Measurements from ENCODE around the gene CAMTA2.

CAMTA2 gene

GRCh38 chr17:4942760-4943508 lies 44.5 kb downstream of the CAMTA2 start:
- Histone ChIP-seq H3K36me3 (ENCODE audit: control insufficient read depth in 1 of 2, insufficient read depth in 2 of 2, low read length in 2 of 2) (peaks cover 26 to 48% of the 10 kb centered on the region in 2 donors), H3K4me1 (ENCODE audit: control insufficient read depth in 1 of 2, insufficient read depth in 2 of 2, low read length in 2 of 2) (peaks cover 64 to 78% of the 10 kb centered on the region in 2 donors), H3K9me3 (ENCODE audit: control insufficient read depth in 1 of 2, low read length in 2 of 2) (no peaks in the 10 kb centered on the region), H3K4me3 (ENCODE audit: low read depth in 1 of 2, low read length in 2 of 2) (no peak overlapping the region), H3K9ac (ENCODE audit: low read depth in 1 of 2, low read length in 2 of 2) (no peak overlapping the region), H3K27ac (ENCODE audit: low read depth, low read length) (no peak overlapping the region), H3K27me3 (ENCODE audit: control insufficient read depth in 1 of 2, insufficient read depth in 2 of 2, low read length in 2 of 2) (no peaks in the 10 kb centered on the region)

- Histone ChIP-seq H3K9ac (ENCODE audit: low read depth in 1 of 2, low read length in 2 of 2) (peak overlapping the region; percentile 89 to 91), H3K27me3 (ENCODE audit: control insufficient read depth in 1 of 2, insufficient read depth in 2 of 2, low read length in 2 of 2) (no peaks in the 10 kb centered on the region), H3K27ac (ENCODE audit: low read depth, low read length) (no peak overlapping the region), H3K4me3 (ENCODE audit: low read depth in 1 of 2, low read length in 2 of 2) (peak overlapping the region; percentile 93 to 95), H3K4me1 (ENCODE audit: control insufficient read depth in 1 of 2, insufficient read depth in 2 of 2, low read length in 2 of 2) (peaks cover 59 to 70% of the 10 kb centered on the region in 2 donors), H3K36me3 (ENCODE audit: control insufficient read depth in 1 of 2, insufficient read depth in 2 of 2, low read length in 2 of 2) (peaks cover 36 to 61% of the 10 kb centered on the region in 2 donors), H3K9me3 (ENCODE audit: control insufficient read depth in 1 of 2, low read length in 2 of 2) (no peaks in the 10 kb centered on the region)
Measured at GRCh38 chr17:4941319-4941610, 46.2 kb downstream of the CAMTA2 start.

GRCh38 chr17:4940555-4941318 lies 46.7 kb downstream of the CAMTA2 start:
- Histone ChIP-seq H3K9me3 (ENCODE audit: control insufficient read depth in 1 of 2, low read length in 2 of 2) (no peaks in the 10 kb centered on the region), H3K36me3 (ENCODE audit: control insufficient read depth in 1 of 2, insufficient read depth in 2 of 2, low read length in 2 of 2) (peaks cover 36 to 58% of the 10 kb centered on the region in 2 donors), H3K27ac (ENCODE audit: low read depth, low read length) (peak overlapping the region; percentile 88), H3K27me3 (ENCODE audit: control insufficient read depth in 1 of 2, insufficient read depth in 2 of 2, low read length in 2 of 2) (no peaks in the 10 kb centered on the region), H3K9ac (ENCODE audit: low read depth in 1 of 2, low read length in 2 of 2) (peak overlapping the region; percentile 89 to 91), H3K4me1 (ENCODE audit: control insufficient read depth in 1 of 2, insufficient read depth in 2 of 2, low read length in 2 of 2) (peaks cover 56 to 65% of the 10 kb centered on the region in 2 donors), H3K4me3 (ENCODE audit: low read depth in 1 of 2, low read length in 2 of 2) (peak overlapping the region; percentile 93 to 95)

GRCh38 chr17:4939796-4940554 lies 47.5 kb downstream of the CAMTA2 start, which contains the start of the genes RNF167 and SLC25A11:
TSS of gene RNF167 (plus strand) at chr17:4940268. CDS start at chr17:4940910, 642 bp downstream.
TSS of gene SLC25A11 (minus strand) at chr17:4940046. CDS start at chr17:4939910, 136 bp downstream.
- Histone ChIP-seq H3K4me3 (ENCODE audit: low read depth in 1 of 2, low read length in 2 of 2) (peak within 1 kb of the TSS; percentile 93 to 95), H3K36me3 (ENCODE audit: control insufficient read depth in 1 of 2, insufficient read depth in 2 of 2, low read length in 2 of 2) (peaks cover 36 to 53% of the 10 kb centered on the region in 2 donors), H3K27ac (ENCODE audit: low read depth, low read length) (peak within 1 kb of the TSS; percentile 88), H3K4me1 (ENCODE audit: control insufficient read depth in 1 of 2, insufficient read depth in 2 of 2, low read length in 2 of 2) (peaks cover 48 to 57% of the 10 kb centered on the region in 2 donors), H3K9ac (ENCODE audit: low read depth in 1 of 2, low read length in 2 of 2) (peak within 1 kb of the TSS; percentile 91 to 92), H3K27me3 (ENCODE audit: control insufficient read depth in 1 of 2, insufficient read depth in 2 of 2, low read length in 2 of 2) (no peaks in the 10 kb centered on the region), H3K9me3 (ENCODE audit: control insufficient read depth in 1 of 2, low read length in 2 of 2) (no peaks in the 10 kb centered on the region)

GRCh38 chr17:4939546-4939795 lies 48.0 kb downstream of the CAMTA2 start:
- Histone ChIP-seq H3K9me3 (ENCODE audit: control insufficient read depth in 1 of 2, low read length in 2 of 2) (no peaks in the 10 kb centered on the region), H3K4me1 (ENCODE audit: control insufficient read depth in 1 of 2, insufficient read depth in 2 of 2, low read length in 2 of 2) (peaks cover 45 to 54% of the 10 kb centered on the region in 2 donors), H3K4me3 (ENCODE audit: low read depth in 1 of 2, low read length in 2 of 2) (peak overlapping the region; percentile 93 to 95), H3K36me3 (ENCODE audit: control insufficient read depth in 1 of 2, insufficient read depth in 2 of 2, low read length in 2 of 2) (peaks cover 32 to 48% of the 10 kb centered on the region in 2 donors), H3K9ac (ENCODE audit: low read depth in 1 of 2, low read length in 2 of 2) (peak overlapping the region; percentile 91 to 92), H3K27me3 (ENCODE audit: control insufficient read depth in 1 of 2, insufficient read depth in 2 of 2, low read length in 2 of 2) (no peaks in the 10 kb centered on the region), H3K27ac (ENCODE audit: low read depth, low read length) (peak overlapping the region; percentile 88)

GRCh38 chr17:4938688-4939545 lies 48.6 kb downstream of the CAMTA2 start:
- peak overlapping the region; percentile 93 to 95 for H3K4me3 ChIP-seq (ENCODE audit: low read depth in 1 of 2, low read length in 2 of 2)
- peaks cover 45 to 54% of the 10 kb centered on the region in 2 donors for H3K4me1 ChIP-seq (ENCODE audit: control insufficient read depth in 1 of 2, insufficient read depth in 2 of 2, low read length in 2 of 2)
- peaks cover 28 to 43% of the 10 kb centered on the region in 2 donors for H3K36me3 ChIP-seq (ENCODE audit: control insufficient read depth in 1 of 2, insufficient read depth in 2 of 2, low read length in 2 of 2)
- H3K27ac ChIP-seq (ENCODE audit: low read depth, low read length) = peak overlapping the region; percentile 88
- peak overlapping the region; percentile 91 to 92 for H3K9ac ChIP-seq (ENCODE audit: low read depth in 1 of 2, low read length in 2 of 2)
- H3K9me3 ChIP-seq (ENCODE audit: control insufficient read depth in 1 of 2, low read length in 2 of 2) = no peaks in the 10 kb centered on the region
- H3K27me3 ChIP-seq (ENCODE audit: control insufficient read depth in 1 of 2, insufficient read depth in 2 of 2, low read length in 2 of 2) = no peaks in the 10 kb centered on the region

- Histone ChIP-seq H3K9ac (ENCODE audit: low read depth in 1 of 2, low read length in 2 of 2) (peak overlapping the region in 1 of 2 donors; percentile 91), H3K27ac (ENCODE audit: low read depth, low read length) (no peak overlapping the region), H3K4me3 (ENCODE audit: low read depth in 1 of 2, low read length in 2 of 2) (peak overlapping the region in 1 of 2 donors; percentile 93), H3K4me1 (ENCODE audit: control insufficient read depth in 1 of 2, insufficient read depth in 2 of 2, low read length in 2 of 2) (peaks cover 41 to 48% of the 10 kb centered on the region in 2 donors), H3K9me3 (ENCODE audit: control insufficient read depth in 1 of 2, low read length in 2 of 2) (no peaks in the 10 kb centered on the region), H3K27me3 (ENCODE audit: control insufficient read depth in 1 of 2, insufficient read depth in 2 of 2, low read length in 2 of 2) (no peaks in the 10 kb centered on the region), H3K36me3 (ENCODE audit: control insufficient read depth in 1 of 2, insufficient read depth in 2 of 2, low read length in 2 of 2) (peaks cover 22 to 34% of the 10 kb centered on the region in 2 donors)
Measured at GRCh38 chr17:4938069-4938491, 49.4 kb downstream of the CAMTA2 start.

- H3K4me3 ChIP-seq (ENCODE audit: low read depth in 1 of 2, low read length in 2 of 2) = no peak overlapping the region
- H3K9ac ChIP-seq (ENCODE audit: low read depth in 1 of 2, low read length in 2 of 2) = no peak overlapping the region
- no peaks in the 10 kb centered on the region for H3K9me3 ChIP-seq (ENCODE audit: control insufficient read depth in 1 of 2, low read length in 2 of 2)
- no peak overlapping the region for H3K27ac ChIP-seq (ENCODE audit: low read depth, low read length)
- H3K36me3 ChIP-seq (ENCODE audit: control insufficient read depth in 1 of 2, insufficient read depth in 2 of 2, low read length in 2 of 2) = peaks cover 17 to 29% of the 10 kb centered on the region in 2 donors
- H3K4me1 ChIP-seq (ENCODE audit: control insufficient read depth in 1 of 2, insufficient read depth in 2 of 2, low read length in 2 of 2) = peaks cover 36 to 43% of the 10 kb centered on the region in 2 donors
- H3K27me3 ChIP-seq (ENCODE audit: control insufficient read depth in 1 of 2, insufficient read depth in 2 of 2, low read length in 2 of 2) = no peaks in the 10 kb centered on the region
Measured at GRCh38 chr17:4937553-4937952, 49.9 kb downstream of the CAMTA2 start.

GRCh38 chr17:4936436-4936835 lies 51.0 kb downstream of the CAMTA2 start:
- Histone ChIP-seq H3K4me1 (ENCODE audit: control insufficient read depth in 1 of 2, insufficient read depth in 2 of 2, low read length in 2 of 2) (peaks cover 25 to 33% of the 10 kb centered on the region in 2 donors), H3K4me3 (ENCODE audit: low read depth in 1 of 2, low read length in 2 of 2) (no peak overlapping the region), H3K36me3 (ENCODE audit: control insufficient read depth in 1 of 2, insufficient read depth in 2 of 2, low read length in 2 of 2) (peaks cover 12 to 25% of the 10 kb centered on the region in 2 donors), H3K9ac (ENCODE audit: low read depth in 1 of 2, low read length in 2 of 2) (no peak overlapping the region), H3K9me3 (ENCODE audit: control insufficient read depth in 1 of 2, low read length in 2 of 2) (no peaks in the 10 kb centered on the region), H3K27ac (ENCODE audit: low read depth, low read length) (no peak overlapping the region), H3K27me3 (ENCODE audit: control insufficient read depth in 1 of 2, insufficient read depth in 2 of 2, low read length in 2 of 2) (no peaks in the 10 kb centered on the region)

Measured in duodenal mucosa (tissue), 2 donors.